HepG2 (cell line): Measurements from ENCODE around the gene GGNBP2. TPM values are rescaled to one million over a fixed set of nuclear protein-coding genes. Genes with fewer than 3 reads are reported as not detected.
A peak's percentile ranks its signal among the peaks of the same experiment; 100 is the strongest.

Experiments used
- CBX5 ChIP-seq: sonication (generic); formaldehyde crosslinking; IDR thresholded peaks from 2 replicates; pipeline ENCODE4 v1.4.0; 2020; ENCODE audit warnings: missing genetic modification reagents, borderline replicate concordance
- FOSL1 ChIP-seq: sonication (generic); formaldehyde crosslinking; IDR thresholded peaks from 2 replicates; pipeline ENCODE4 v1.9.0; 2021; ENCODE audit warnings: missing genetic modification reagents, borderline replicate concordance
- FOXP1 ChIP-seq, 2 experiments: fragments of 450-650 bp in 1 of 2; IDR thresholded peaks; 2 replicates each; pipeline ENCODE4 v1.6.1; 2017 to 2018; ENCODE audit warnings: antibody characterized with exemption in 1 of 2
- GTF2F1 ChIP-seq: fragments of 150-350 bp; IDR thresholded peaks from 2 replicates; pipeline ENCODE4 v1.6.1; 2014; ENCODE audit warnings: low read length
- GTF3A ChIP-seq: sonication (generic); formaldehyde crosslinking; conservative IDR thresholded peaks from 2 replicates; pipeline ENCODE4 v1.4.0; 2020; ENCODE audit warnings: mild to moderate bottlenecking, missing genetic modification reagents
- HINFP ChIP-seq: sonication (generic); formaldehyde crosslinking; IDR thresholded peaks from 2 replicates; pipeline ENCODE4 v1.4.0; 2020; ENCODE audit warnings: low read depth, mild to moderate bottlenecking, missing genetic modification reagents
- IKZF1 ChIP-seq: fragments of 450-650 bp; IDR thresholded peaks from 2 replicates; pipeline ENCODE4 v1.7.1; 2016
- JARID2 ChIP-seq: sonication (generic); formaldehyde crosslinking; IDR thresholded peaks from 2 replicates; pipeline ENCODE4 v1.8.1; 2023; ENCODE audit warnings: missing genetic modification reagents, inconsistent platforms; ENCODE audit not compliant: insufficient replicate concordance
- NR3C1 ChIP-seq: sonication (generic); formaldehyde crosslinking; IDR thresholded peaks from 2 replicates; pipeline ENCODE4 v1.4.0; 2020; ENCODE audit warnings: missing genetic modification reagents
- POGZ ChIP-seq: sonication (generic); formaldehyde crosslinking; IDR thresholded peaks from 2 replicates; pipeline ENCODE4 v1.4.0; 2020; ENCODE audit warnings: mild to moderate bottlenecking, missing genetic modification reagents
- RERE ChIP-seq: IDR thresholded peaks from 2 replicates; pipeline ENCODE4 v1.6.1; 2016; ENCODE audit warnings: low read depth, missing genetic modification reagents, missing compliant biosample characterization
- SKI ChIP-seq: fragments of 450-650 bp; IDR thresholded peaks from one replicate; pipeline ENCODE4 v1.6.1; 2018; ENCODE audit warnings: mild to moderate bottlenecking; ENCODE audit not compliant: partially characterized antibody
- SSRP1 ChIP-seq: IDR thresholded peaks from 2 replicates; pipeline ENCODE4 v1.6.1; 2016; ENCODE audit warnings: control low read depth
- TOE1 ChIP-seq: sonication (generic); formaldehyde crosslinking; IDR thresholded peaks from 2 replicates; pipeline ENCODE4 v1.4.0; 2020; ENCODE audit warnings: mild to moderate bottlenecking, missing genetic modification reagents
- ZBTB8A ChIP-seq: sonication (generic); formaldehyde crosslinking; IDR thresholded peaks from 2 replicates; pipeline ENCODE4 v1.4.0; 2020; ENCODE audit warnings: mild to moderate bottlenecking, low read depth, missing genetic modification reagents, borderline replicate concordance
- ZKSCAN5 ChIP-seq: sonication (generic); formaldehyde crosslinking; IDR thresholded peaks from 2 replicates; pipeline ENCODE4 v1.5.1; 2020; ENCODE audit warnings: mild to moderate bottlenecking, missing genetic modification reagents
- ZNF263 ChIP-seq: sonication (generic); formaldehyde crosslinking; IDR thresholded peaks from 2 replicates; pipeline ENCODE4 v1.4.0; 2020; ENCODE audit warnings: missing genetic modification reagents
- ZNF30 ChIP-seq: sonication (generic); formaldehyde crosslinking; IDR thresholded peaks from 2 replicates; pipeline ENCODE4 v1.5.0; 2020; ENCODE audit warnings: mild to moderate bottlenecking, missing genetic modification reagents
- ZNF383 ChIP-seq: sonication (generic); formaldehyde crosslinking; IDR thresholded peaks from 2 replicates; pipeline ENCODE4 v1.4.0; 2020; ENCODE audit warnings: missing genetic modification reagents, mild to moderate bottlenecking, borderline replicate concordance
- ZNF605 ChIP-seq: sonication (generic); formaldehyde crosslinking; IDR thresholded peaks from 2 replicates; pipeline ENCODE4 v1.8.0; 2022; ENCODE audit warnings: mild to moderate bottlenecking, missing genetic modification reagents
- polyA plus RNA-seq, 8 experiments: library from polyadenylated mRNA; depleted of rRNA in 3 of 8; stranded (reverse) in 7 of 8; unstranded in 1 of 8; fragments of >200 nt; fragmentation: Illumina TruSeq in 4 of 8; extraction: Trizol in 4 of 8; gene quantifications; 2 replicates each; pipeline versions ENCODE4 v1.2.1 to v1.2.3, GENCODE V29; 2011 to 2016; ENCODE audit warnings: low read depth in 4 of 8, missing spikeins in 1 of 8, mixed read lengths in 1 of 8; ENCODE audit not compliant: insufficient read depth in 1 of 8
- total RNA-seq, 5 experiments: library from RNA; depleted of rRNA; stranded (reverse); fragments of >200 nt; fragmentation: Illumina TruSeq; extraction: Trizol; gene quantifications; 2 replicates each; pipeline ENCODE4 v1.2.3, GENCODE V29; 2016; ENCODE audit warnings: low read depth in 1 of 5
- TF ChIP-seq, protein P1 (sequence below): sonication (generic); formaldehyde crosslinking; IDR thresholded peaks from 2 replicates; pipeline ENCODE4 v1.4.0; 2020; ENCODE audit warnings: missing genetic modification reagents

GGNBP2 gene
- total and polyA plus RNA-seq, 2 of the 13 experiments (the other 11 are each of a cell fraction or from before 2014, with no cell fraction given): 53.3 to 84.2 TPM

DNA sequence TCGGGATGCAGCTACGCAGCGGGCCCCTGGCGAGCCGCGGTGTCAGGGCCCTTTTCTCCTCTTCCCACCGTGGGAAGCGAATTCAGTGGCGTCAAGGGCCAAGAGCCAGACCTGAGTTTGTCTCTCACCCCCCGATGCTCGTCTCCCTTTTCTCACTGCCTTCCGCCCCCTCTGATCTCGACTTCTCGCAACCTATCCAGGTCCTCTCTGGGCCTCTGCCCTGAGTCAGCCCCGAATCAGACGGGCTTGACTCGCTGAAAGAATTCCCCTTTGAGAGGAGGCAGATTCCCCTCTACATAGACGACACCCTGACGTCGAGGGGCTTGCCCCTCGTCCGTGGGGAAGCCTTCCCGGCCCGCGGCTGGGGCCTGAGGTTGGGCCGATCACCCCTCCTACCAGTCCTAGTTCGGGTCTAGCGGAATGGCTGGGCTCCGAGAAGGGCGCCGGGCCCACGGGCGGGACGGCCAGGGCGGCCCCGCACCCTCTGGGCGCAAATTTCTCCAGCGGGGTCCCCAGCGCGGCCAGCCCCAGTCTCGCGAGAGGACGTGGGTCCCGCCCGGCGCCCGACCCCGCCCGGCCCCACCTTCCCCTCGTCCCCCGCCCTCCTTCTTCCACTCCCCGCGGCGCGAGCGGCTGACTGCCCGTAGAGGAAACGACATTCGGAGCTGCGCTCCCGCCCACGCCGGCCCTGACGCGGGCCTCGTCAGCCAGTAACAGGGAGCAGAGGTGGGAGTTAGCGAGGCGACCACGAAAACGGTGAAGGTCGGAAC lies at the start of gene GGNBP2 (continued):
- TF ChIP-seq FOXP1 (IDR thresholded peaks at IDR 0.05) (no peak), FOXP1 (CRISPR knock-in tag; IDR thresholded peaks at IDR 0.05) (no peak), RERE (CRISPR knock-in tag) (no peak), SSRP1 (CRISPR knock-in tag) (no peak), TOE1 (CRISPR knock-in tag) (no peak), POGZ (CRISPR knock-in tag) (peak; percentile 28; the same call in 1 of the 2 replicates), SKI (peak; percentile 7), ZNF30 (CRISPR knock-in tag) (no peak), JARID2 (CRISPR knock-in tag) (no peak), NR3C1 (no peak), ZBTB8A (CRISPR knock-in tag) (no peak), GTF2F1 (no peak), ZKSCAN5 (CRISPR knock-in tag) (no peak), CBX5 (no peak), IKZF1 (no peak), HINFP (CRISPR knock-in tag) (0 out of 2 replicates have a peak, but pooled peaks have one; percentile 45), GTF3A (no peak), FOSL1 (CRISPR knock-in tag) (no peak), ZNF263 (CRISPR knock-in tag) (peak; percentile 20; the same call in 1 of the 2 replicates), ZNF605 (CRISPR knock-in tag) (no peak), ZNF383 (CRISPR knock-in tag) (no peak)
- TF ChIP-seq, protein P1, sequence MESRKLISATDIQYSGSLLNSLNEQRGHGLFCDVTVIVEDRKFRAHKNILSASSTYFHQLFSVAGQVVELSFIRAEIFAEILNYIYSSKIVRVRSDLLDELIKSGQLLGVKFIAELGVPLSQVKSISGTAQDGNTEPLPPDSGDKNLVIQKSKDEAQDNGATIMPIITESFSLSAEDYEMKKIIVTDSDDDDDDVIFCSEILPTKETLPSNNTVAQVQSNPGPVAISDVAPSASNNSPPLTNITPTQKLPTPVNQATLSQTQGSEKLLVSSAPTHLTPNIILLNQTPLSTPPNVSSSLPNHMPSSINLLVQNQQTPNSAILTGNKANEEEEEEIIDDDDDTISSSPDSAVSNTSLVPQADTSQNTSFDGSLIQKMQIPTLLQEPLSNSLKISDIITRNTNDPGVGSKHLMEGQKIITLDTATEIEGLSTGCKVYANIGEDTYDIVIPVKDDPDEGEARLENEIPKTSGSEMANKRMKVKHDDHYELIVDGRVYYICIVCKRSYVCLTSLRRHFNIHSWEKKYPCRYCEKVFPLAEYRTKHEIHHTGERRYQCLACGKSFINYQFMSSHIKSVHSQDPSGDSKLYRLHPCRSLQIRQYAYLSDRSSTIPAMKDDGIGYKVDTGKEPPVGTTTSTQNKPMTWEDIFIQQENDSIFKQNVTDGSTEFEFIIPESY (CRISPR knock-in tag): no peak
